ENCODE measurements around the gene ZNF277.

Gene ZNF277

DNA sequence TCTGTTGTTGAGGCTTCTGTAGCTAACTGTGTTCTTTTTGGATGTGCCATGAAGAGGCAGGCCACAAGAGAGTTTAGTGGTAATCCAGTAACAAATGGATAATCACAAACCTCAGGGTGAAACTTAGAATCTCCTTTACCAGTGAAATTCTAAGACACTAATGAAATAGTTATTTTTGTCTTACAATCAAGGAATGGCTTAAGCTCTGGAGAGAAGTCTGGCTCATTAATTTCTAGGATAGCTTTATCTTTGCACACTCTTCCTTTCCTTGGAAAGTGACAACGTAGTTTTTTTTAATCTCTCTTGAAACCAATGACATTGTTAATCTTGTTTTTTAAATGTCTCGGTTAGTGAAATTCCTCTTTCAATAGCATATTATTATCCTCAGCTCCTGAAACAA lies 150.1 kb downstream of the ZNF277 start:
- TF ChIP-seq, protein P1, sequence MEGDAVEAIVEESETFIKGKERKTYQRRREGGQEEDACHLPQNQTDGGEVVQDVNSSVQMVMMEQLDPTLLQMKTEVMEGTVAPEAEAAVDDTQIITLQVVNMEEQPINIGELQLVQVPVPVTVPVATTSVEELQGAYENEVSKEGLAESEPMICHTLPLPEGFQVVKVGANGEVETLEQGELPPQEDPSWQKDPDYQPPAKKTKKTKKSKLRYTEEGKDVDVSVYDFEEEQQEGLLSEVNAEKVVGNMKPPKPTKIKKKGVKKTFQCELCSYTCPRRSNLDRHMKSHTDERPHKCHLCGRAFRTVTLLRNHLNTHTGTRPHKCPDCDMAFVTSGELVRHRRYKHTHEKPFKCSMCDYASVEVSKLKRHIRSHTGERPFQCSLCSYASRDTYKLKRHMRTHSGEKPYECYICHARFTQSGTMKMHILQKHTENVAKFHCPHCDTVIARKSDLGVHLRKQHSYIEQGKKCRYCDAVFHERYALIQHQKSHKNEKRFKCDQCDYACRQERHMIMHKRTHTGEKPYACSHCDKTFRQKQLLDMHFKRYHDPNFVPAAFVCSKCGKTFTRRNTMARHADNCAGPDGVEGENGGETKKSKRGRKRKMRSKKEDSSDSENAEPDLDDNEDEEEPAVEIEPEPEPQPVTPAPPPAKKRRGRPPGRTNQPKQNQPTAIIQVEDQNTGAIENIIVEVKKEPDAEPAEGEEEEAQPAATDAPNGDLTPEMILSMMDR (IDR thresholded peaks at IDR 0.05; ENCODE audit: borderline replicate concordance, insufficient read depth, low read depth, low read length) = no peak
- no peak overlapping the region for H3K4me3 ChIP-seq (ENCODE audit: low read depth, low read length)

DNA sequence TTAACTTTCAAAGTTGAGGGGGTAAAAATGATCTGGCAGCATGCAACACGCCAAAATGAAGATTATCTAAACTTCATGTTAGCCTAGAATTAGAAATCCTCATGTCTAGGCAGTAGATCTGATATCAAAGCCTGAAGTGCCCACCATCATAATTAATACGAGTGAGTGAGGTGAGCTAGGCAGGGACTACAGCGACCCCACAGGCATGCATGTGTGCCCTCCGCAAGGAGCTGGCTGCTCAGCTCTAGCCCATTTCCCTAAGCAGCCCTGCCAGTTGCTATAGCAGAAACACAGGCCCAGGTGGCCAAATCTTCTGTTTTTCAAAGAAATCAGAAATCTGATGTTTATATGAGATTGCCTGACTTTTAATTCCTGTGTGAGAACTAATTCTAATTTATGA lies 150.6 kb downstream of the ZNF277 start:
- TF ChIP-seq, protein P1 (IDR thresholded peaks at IDR 0.05; ENCODE audit: borderline replicate concordance, insufficient read depth, low read depth, low read length) = no peak
- no peak overlapping the region for H3K4me3 ChIP-seq (ENCODE audit: low read depth, low read length)

DNA sequence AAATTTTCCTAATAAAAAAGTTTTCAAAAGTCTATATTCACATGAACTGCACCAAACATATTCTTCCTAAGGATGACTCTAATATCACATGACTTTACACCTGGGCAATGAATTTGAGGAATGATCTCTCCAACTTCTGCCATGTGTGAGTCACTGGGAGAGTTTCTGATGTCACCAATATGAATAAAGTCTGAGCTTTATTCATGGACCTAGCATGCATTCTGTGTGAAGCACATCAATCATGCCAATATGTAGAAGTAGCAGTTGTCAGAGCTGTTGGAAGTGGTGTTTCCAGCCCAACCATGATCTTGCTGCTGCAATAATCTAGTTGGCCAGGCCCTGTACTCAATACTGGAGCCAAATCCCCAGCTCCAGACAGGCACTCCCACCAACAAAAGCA lies 152.0 kb downstream of the ZNF277 start:
- TF ChIP-seq, protein P1 (IDR thresholded peaks at IDR 0.05; ENCODE audit: borderline replicate concordance, insufficient read depth, low read depth, low read length) = no peak
- H3K4me3 ChIP-seq (ENCODE audit: low read depth, low read length) = no peak overlapping the region

DNA sequence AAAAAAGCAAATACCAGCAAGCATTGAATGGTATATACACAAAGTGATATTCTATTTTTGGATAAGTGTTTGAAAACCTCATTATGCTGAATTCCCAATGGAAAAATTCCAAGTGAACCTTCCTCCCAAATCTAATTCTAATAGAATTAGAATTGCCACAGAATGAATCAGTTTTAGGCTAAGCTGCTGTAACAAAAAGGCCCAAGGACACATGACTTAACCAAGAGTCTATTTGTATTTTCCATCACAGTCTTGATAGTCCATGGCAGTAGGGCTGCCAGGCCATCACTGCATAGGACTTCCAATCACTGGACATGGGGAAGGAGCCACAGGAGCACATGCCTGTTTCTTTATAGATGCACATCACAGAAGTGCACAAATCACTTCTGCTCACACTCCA lies 152.6 kb downstream of the ZNF277 start:
- TF ChIP-seq, protein P1 (IDR thresholded peaks at IDR 0.05; ENCODE audit: borderline replicate concordance, insufficient read depth, low read depth, low read length) = no peak

DNA sequence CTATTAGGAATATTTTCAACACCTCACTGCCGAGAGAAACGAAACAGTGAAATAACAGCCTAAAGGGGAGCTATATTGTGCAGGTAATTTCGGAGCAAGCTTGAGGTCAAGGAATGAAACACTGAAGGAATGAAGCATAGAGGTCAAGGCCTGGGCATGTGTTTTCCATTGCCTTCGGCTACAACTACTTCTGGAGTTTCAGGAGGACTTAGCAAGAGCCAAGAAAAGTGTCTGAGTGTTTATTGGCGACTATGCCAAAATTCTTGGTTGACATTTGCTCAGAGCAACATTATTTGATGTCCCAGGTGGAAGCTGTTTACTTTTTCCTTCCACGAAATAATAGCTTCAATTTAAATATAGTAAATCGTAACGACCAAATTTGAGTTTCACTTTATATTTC lies 154.2 kb downstream of the ZNF277 start:
- no peak overlapping the region for H3K4me3 ChIP-seq (ENCODE audit: low read depth, low read length)
- TF ChIP-seq, protein P1 (IDR thresholded peaks at IDR 0.05; ENCODE audit: borderline replicate concordance, insufficient read depth, low read depth, low read length) = no peak

More for the DNA sequence above, 152.6 kb downstream of the ZNF277 start:
- H3K4me3 ChIP-seq (ENCODE audit: low read depth, low read length) = no peak overlapping the region

DNA sequence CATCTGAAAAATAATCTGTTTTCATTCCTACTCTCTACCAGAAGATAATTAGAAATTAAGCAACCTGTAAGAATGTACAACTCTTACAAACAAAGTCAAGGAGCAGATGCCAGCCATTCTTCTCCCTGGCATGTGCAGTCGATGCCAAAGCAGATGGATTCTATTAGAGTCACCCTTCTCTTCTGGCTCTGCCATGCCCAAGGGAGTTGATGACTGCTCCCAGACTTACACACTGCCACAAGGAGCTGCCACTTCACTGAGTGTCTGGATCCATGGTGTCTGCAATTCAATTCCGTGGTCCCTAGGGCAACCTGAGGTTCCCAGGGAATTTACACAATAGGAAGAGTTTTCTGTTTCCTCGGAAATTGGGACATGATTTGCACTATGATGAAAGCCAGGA lies 154.7 kb downstream of the ZNF277 start:
- no peak overlapping the region for H3K4me3 ChIP-seq (ENCODE audit: low read depth, low read length)
- TF ChIP-seq, protein P1 (IDR thresholded peaks at IDR 0.05; ENCODE audit: borderline replicate concordance, insufficient read depth, low read depth, low read length) = no peak

DNA sequence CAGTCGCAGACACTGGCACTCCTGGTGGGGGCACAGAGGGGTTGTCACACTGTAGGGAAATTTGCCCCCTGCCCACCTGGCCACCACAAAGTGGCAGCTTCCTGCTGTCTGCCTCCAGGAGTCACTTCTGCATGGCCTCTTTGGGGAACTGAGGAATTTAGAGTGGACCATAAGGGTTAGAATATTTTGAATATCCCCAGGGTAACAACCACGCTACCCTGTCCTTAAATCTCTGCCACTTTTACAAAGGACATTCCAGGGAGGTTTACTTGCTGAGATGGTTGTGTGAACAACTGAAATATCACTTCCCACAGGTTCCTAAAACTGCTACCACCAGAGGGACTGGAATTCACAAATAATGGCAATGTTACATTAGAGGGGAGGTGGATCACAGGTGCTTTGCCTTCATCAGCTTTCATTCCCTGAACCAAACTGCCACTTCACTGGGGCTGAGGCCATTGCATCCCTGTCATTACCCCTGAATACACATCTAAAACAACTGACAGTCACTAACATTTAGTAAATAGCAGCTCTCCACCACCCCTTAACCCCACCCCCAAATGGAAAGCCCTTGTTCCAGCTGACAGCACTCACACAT lies 155.7 kb downstream of the ZNF277 start:
- H3K4me3 ChIP-seq (ENCODE audit: low read depth, low read length) = no peak overlapping the region
- TF ChIP-seq, protein P1 (IDR thresholded peaks at IDR 0.05; ENCODE audit: borderline replicate concordance, insufficient read depth, low read depth, low read length) = no peak
